Measurements from ENCODE around the gene COL12A1. TPM values are rescaled to one million over a fixed set of nuclear protein-coding genes. Genes with fewer than 3 reads are reported as not detected.

Gene COL12A1
- polyA plus RNA-seq, 1 donor from 2014 or later: 0.63 TPM

- no peak for TF ChIP-seq EP300 (conservative IDR thresholded peaks at IDR 0.05; ENCODE audit: poor library complexity, severe bottlenecking)
- no peak for TF ChIP-seq MXI1 (conservative IDR thresholded peaks at IDR 0.05; ENCODE audit: poor library complexity, severe bottlenecking)
- TF ChIP-seq RAD21 (conservative IDR thresholded peaks at IDR 0.05): no peak
- no peak for TF ChIP-seq CTCF (IDR thresholded peaks at IDR 0.05; ENCODE audit: poor library complexity, severe bottlenecking)
- TF ChIP-seq EZH2 (IDR thresholded peaks at IDR 0.05; ENCODE audit: borderline replicate concordance, insufficient read depth, low read length, poor library complexity, severe bottlenecking): no peak
- TF ChIP-seq POLR2AphosphoS5 (IDR thresholded peaks at IDR 0.05): no peak
- no peak for TF ChIP-seq SMC3 (conservative IDR thresholded peaks at IDR 0.05; ENCODE audit: poor library complexity)
- TF ChIP-seq, protein P1, sequence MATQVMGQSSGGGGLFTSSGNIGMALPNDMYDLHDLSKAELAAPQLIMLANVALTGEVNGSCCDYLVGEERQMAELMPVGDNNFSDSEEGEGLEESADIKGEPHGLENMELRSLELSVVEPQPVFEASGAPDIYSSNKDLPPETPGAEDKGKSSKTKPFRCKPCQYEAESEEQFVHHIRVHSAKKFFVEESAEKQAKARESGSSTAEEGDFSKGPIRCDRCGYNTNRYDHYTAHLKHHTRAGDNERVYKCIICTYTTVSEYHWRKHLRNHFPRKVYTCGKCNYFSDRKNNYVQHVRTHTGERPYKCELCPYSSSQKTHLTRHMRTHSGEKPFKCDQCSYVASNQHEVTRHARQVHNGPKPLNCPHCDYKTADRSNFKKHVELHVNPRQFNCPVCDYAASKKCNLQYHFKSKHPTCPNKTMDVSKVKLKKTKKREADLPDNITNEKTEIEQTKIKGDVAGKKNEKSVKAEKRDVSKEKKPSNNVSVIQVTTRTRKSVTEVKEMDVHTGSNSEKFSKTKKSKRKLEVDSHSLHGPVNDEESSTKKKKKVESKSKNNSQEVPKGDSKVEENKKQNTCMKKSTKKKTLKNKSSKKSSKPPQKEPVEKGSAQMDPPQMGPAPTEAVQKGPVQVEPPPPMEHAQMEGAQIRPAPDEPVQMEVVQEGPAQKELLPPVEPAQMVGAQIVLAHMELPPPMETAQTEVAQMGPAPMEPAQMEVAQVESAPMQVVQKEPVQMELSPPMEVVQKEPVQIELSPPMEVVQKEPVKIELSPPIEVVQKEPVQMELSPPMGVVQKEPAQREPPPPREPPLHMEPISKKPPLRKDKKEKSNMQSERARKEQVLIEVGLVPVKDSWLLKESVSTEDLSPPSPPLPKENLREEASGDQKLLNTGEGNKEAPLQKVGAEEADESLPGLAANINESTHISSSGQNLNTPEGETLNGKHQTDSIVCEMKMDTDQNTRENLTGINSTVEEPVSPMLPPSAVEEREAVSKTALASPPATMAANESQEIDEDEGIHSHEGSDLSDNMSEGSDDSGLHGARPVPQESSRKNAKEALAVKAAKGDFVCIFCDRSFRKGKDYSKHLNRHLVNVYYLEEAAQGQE (IDR thresholded peaks at IDR 0.05; ENCODE audit: borderline replicate concordance): no peak
- no peak for TF ChIP-seq TAF1 (IDR thresholded peaks at IDR 0.05; ENCODE audit: low read depth)
- no peaks in the 10 kb centered on the region for H3K27me3 ChIP-seq (ENCODE audit: insufficient read depth, low read depth, low read length)
- H3K9me2 ChIP-seq (ENCODE audit: insufficient read depth, low read length): no peaks in the 10 kb centered on the region
Observed at GRCh38 chr6:75149696-75150095, 56.2 kb downstream of the COL12A1 start.

DNA sequence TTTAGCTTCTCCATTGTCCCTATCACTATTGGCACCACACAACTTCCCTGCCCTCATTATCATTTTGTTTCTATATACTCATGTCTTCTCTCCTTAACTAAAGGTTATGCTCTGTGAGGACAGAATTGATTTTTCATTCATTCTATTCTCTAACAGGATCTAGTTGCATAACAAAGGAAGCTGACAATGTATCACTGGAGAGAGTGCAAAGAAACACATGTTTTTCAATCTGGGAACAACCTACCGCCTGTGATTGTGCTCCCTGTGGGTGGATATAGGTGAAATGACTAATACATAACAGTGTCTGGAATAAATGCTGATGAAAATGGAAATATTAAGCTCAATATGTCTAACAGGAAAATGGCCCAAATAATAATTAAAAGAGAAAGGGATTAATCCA lies 56.6 kb downstream of the COL12A1 start:
- Histone ChIP-seq H3F3A (ENCODE audit: insufficient read depth, low read length, poor library complexity, severe bottlenecking) (no peaks in the 10 kb centered on the region), H3K9me2 (ENCODE audit: insufficient read depth, low read length) (no peaks in the 10 kb centered on the region), H4K20me1 (ENCODE audit: insufficient read depth) (no peaks in the 10 kb centered on the region), H3K79me2 (replicated peaks; ENCODE audit: insufficient read depth, low read length) (no peaks in the 10 kb centered on the region), H3K27ac (ENCODE audit: low read length) (no peak overlapping the region), H3K4me3 (ENCODE audit: low read length) (no peak overlapping the region), H3K9me3 (ENCODE audit: low read length) (no peaks in the 10 kb centered on the region), H3K36me3 (ENCODE audit: insufficient read depth, low read length) (no peaks in the 10 kb centered on the region), H3K4me2 (ENCODE audit: low read length) (no peak overlapping the region), H3K27me3 (ENCODE audit: insufficient read depth, low read depth, low read length) (no peaks in the 10 kb centered on the region), H2AFZ (ENCODE audit: low read depth, low read length) (no peak overlapping the region), H3K9ac (ENCODE audit: low read length) (no peak overlapping the region)
- TF ChIP-seq POLR2AphosphoS5 (IDR thresholded peaks at IDR 0.05) (no peak), RAD21 (conservative IDR thresholded peaks at IDR 0.05) (no peak), MXI1 (conservative IDR thresholded peaks at IDR 0.05; ENCODE audit: poor library complexity, severe bottlenecking) (no peak), CTCF (IDR thresholded peaks at IDR 0.05; ENCODE audit: poor library complexity, severe bottlenecking) (no peak), EZH2 (IDR thresholded peaks at IDR 0.05; ENCODE audit: borderline replicate concordance, insufficient read depth, low read length, poor library complexity, severe bottlenecking) (no peak), EP300 (conservative IDR thresholded peaks at IDR 0.05; ENCODE audit: poor library complexity, severe bottlenecking) (no peak), TAF1 (IDR thresholded peaks at IDR 0.05; ENCODE audit: low read depth) (no peak), SMC3 (conservative IDR thresholded peaks at IDR 0.05; ENCODE audit: poor library complexity) (no peak)
- TF ChIP-seq, protein P1 (IDR thresholded peaks at IDR 0.05; ENCODE audit: borderline replicate concordance): no peak

More at GRCh38 chr6:75149696-75150095, 56.2 kb downstream of the COL12A1 start:
- Histone ChIP-seq H3F3A (ENCODE audit: insufficient read depth, low read length, poor library complexity, severe bottlenecking) (no peaks in the 10 kb centered on the region), H3K4me3 (ENCODE audit: low read length) (no peak overlapping the region), H3K36me3 (ENCODE audit: insufficient read depth, low read length) (no peaks in the 10 kb centered on the region), H3K9ac (ENCODE audit: low read length) (no peak overlapping the region), H2AFZ (ENCODE audit: low read depth, low read length) (no peak overlapping the region), H3K79me2 (replicated peaks; ENCODE audit: insufficient read depth, low read length) (no peaks in the 10 kb centered on the region), H3K27ac (ENCODE audit: low read length) (no peak overlapping the region), H3K4me2 (ENCODE audit: low read length) (no peak overlapping the region), H4K20me1 (ENCODE audit: insufficient read depth) (no peaks in the 10 kb centered on the region), H3K9me3 (ENCODE audit: low read length) (no peaks in the 10 kb centered on the region)
